MCF 10A (cell line): ENCODE results near the gene ANXA8. TPM values are rescaled to one million over a fixed set of nuclear protein-coding genes. Genes with fewer than 3 reads are reported as not detected.

Source experiments
- BruUV-seq: library from RNA; stranded (reverse); fragments of 400-500 nt; replicated peaks from 2 replicates; lab custom pipeline; 2021; lab: Mats Ljungman, UMichigan
- CTCF ChIA-PET: fragments of 300-600 bp; sonication (Branson Sonifier 250); formaldehyde crosslinking; extraction: SDS; loops from one replicate; lab custom pipeline; 2021; ENCODE audit warnings: antibody characterized with exemption, inconsistent platforms; lab: Yijun Ruan, JAX
- POLR2A ChIA-PET: fragments of 300-600, 350-650 bp; sonication (Branson Sonifier 250); formaldehyde crosslinking; extraction: SDS; loops from one replicate; lab custom pipeline; 2020; ENCODE audit warnings: antibody characterized with exemption, inconsistent platforms; lab: Yijun Ruan, JAX
- DNase-seq: peaks from one replicate; pipeline ENCODE4 v3.0.0-alpha.2; 2018; ENCODE audit not compliant: unreplicated experiment
- H3K27ac Mint-ChIP-seq: one replicate; pipeline ENCODE4 v1.8.0; 2022; ENCODE audit warnings: mild to moderate bottlenecking, low read depth, mixed read lengths; ENCODE audit not compliant: unreplicated experiment
- H3K27me3 Mint-ChIP-seq: one replicate; pipeline ENCODE4 v1.8.0; 2022; ENCODE audit warnings: mixed read lengths; ENCODE audit not compliant: insufficient read depth, unreplicated experiment
- H3K36me3 Mint-ChIP-seq: one replicate; pipeline ENCODE4 v1.8.0; 2022; ENCODE audit warnings: mild to moderate bottlenecking, moderate library complexity, mixed read lengths; ENCODE audit not compliant: insufficient read depth, unreplicated experiment
- H3K4me1 Mint-ChIP-seq: one replicate; pipeline ENCODE4 v1.8.0; 2022; ENCODE audit warnings: mixed read lengths; ENCODE audit not compliant: insufficient read depth, unreplicated experiment
- H3K4me3 Mint-ChIP-seq: one replicate; pipeline ENCODE4 v1.8.0; 2022; ENCODE audit warnings: mild to moderate bottlenecking, moderate library complexity, mixed read lengths; ENCODE audit not compliant: unreplicated experiment
- H3K9me3 Mint-ChIP-seq: one replicate; pipeline ENCODE4 v1.8.0; 2022; ENCODE audit warnings: mixed read lengths; ENCODE audit not compliant: unreplicated experiment
- intact Hi-C: fragments of 100-400 bp; cut with micrococcal nuclease; formaldehyde crosslinking; loops from 2 replicates; pipeline ENCODE4 v1.14.1; 2022
- total RNA-seq: library from RNA; stranded (reverse); gene quantifications from 2 replicates; pipeline ENCODE4 v1.2.3, GENCODE V29; 2022
- TF ChIP-seq, protein P1 (sequence below): fragments of 200-600 bp; IDR thresholded peaks from one replicate; pipeline ENCODE4 v1.8.0; 2022; ENCODE audit warnings: antibody characterized with exemption, mild to moderate bottlenecking; ENCODE audit not compliant: unreplicated experiment

Gene ANXA8
- total RNA-seq, 1 experiment from 2014 or later: 103 TPM

GRCh38 chr10:47451273-47451997 lies 32.5 kb downstream of the ANXA8 start:
- Mint-ChIP-seq H3K4me1 (peaks cover 5% of the 10 kb centered on the region), H3K9me3 (no peaks in the 10 kb centered on the region), H3K27me3 (peaks cover 17% of the 10 kb centered on the region), H3K4me3 (no peak overlapping the region), H3K36me3 (no peaks in the 10 kb centered on the region), H3K27ac (no peak overlapping the region)
- CTCF ChIA-PET: interaction anchor here (1.2 kb wide), 1 partner anchor 14 kb away, joined by 3 read pairs; no protein-coding TSS in a partner anchor
- intact Hi-C loops: no loop called here
- TF ChIP-seq, protein P1, sequence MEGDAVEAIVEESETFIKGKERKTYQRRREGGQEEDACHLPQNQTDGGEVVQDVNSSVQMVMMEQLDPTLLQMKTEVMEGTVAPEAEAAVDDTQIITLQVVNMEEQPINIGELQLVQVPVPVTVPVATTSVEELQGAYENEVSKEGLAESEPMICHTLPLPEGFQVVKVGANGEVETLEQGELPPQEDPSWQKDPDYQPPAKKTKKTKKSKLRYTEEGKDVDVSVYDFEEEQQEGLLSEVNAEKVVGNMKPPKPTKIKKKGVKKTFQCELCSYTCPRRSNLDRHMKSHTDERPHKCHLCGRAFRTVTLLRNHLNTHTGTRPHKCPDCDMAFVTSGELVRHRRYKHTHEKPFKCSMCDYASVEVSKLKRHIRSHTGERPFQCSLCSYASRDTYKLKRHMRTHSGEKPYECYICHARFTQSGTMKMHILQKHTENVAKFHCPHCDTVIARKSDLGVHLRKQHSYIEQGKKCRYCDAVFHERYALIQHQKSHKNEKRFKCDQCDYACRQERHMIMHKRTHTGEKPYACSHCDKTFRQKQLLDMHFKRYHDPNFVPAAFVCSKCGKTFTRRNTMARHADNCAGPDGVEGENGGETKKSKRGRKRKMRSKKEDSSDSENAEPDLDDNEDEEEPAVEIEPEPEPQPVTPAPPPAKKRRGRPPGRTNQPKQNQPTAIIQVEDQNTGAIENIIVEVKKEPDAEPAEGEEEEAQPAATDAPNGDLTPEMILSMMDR: no peak
- POLR2A ChIA-PET: interaction anchor here (0.7 kb wide), 1 partner anchor 53 kb away, joined by 3 read pairs; no protein-coding TSS in a partner anchor
- no TSS peak for BruUV-seq
- no peak for DNase-seq

- TF ChIP-seq, protein P1: no peak
- no TSS peak for BruUV-seq
- intact Hi-C loops: no loop called here
- Mint-ChIP-seq H3K27me3 (peaks cover 17% of the 10 kb centered on the region), H3K9me3 (peaks cover 4% of the 10 kb centered on the region), H3K4me3 (no peak overlapping the region), H3K36me3 (no peaks in the 10 kb centered on the region), H3K27ac (no peak overlapping the region), H3K4me1 (peaks cover 5% of the 10 kb centered on the region)
- POLR2A ChIA-PET: no interaction called here
- CTCF ChIA-PET: interaction anchor here (0.7 to 1.2 kb wide), 3 partner anchors 13 to 426 kb away, joined by 3 to 4 read pairs (median 3); no protein-coding TSS in a partner anchor
- no peak for DNase-seq
These were observed 33.5 kb downstream of the ANXA8 start for GRCh38 chr10:47450442-47450841.

- CTCF ChIA-PET: interaction anchor here (1.2 kb wide), 2 partner anchors 13 to 88 kb away, joined by 3 read pairs; no protein-coding TSS in a partner anchor
- intact Hi-C loops: no loop called here
- Mint-ChIP-seq H3K27me3 (peaks cover 17% of the 10 kb centered on the region), H3K27ac (no peak overlapping the region), H3K4me3 (no peak overlapping the region), H3K9me3 (peaks cover 8% of the 10 kb centered on the region), H3K36me3 (no peaks in the 10 kb centered on the region), H3K4me1 (peaks cover 5% of the 10 kb centered on the region)
- no TSS peak for BruUV-seq
- POLR2A ChIA-PET: no interaction called here
- TF ChIP-seq, protein P1: no peak
- no peak for DNase-seq
These were observed 33.9 kb downstream of the ANXA8 start for GRCh38 chr10:47449979-47450378.

DNA sequence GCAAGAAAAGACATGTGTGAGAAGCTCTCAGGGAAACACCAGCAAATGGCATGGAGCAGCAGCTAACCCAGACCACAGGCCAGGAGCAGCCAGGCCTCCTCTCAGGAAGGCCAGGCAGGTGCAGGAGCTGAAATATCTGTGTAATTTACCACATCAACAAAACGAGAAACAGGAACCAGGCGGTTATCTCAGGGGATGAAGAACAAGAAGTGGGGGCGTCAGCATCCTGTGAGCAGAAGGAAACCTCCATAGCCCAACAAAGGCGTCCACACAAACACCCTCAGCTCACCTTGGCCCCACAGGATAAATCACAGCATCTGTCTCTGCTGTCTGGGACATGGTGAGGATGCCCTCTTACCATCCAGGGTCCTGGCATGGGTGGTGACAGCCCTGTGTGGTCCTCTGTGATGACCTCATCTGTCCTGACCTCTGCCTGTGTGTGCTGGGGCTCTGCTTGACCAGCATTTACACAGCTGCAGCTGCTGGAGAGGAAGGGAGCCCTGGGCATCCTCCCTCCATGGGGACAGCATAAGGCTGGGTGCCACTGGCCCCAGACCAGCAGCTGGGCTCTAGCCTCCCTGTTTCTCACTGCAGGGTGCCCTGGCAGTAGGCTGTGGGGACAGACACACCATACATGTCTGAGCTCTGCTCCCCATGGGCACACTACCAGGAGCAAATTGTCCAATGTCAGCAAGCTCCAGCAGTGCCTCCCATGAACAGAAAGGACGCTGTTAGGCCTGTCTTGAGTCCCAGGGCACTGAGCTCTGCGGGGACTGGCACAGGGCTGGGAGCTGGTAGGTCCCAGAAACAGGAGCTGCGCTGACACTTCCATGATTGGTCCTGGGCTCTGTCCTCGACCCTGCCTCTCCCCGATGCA lies 34.6 kb downstream of the ANXA8 start:
- POLR2A ChIA-PET: no interaction called here
- peaks cover 13% of the 10 kb centered on the region for H3K27me3 Mint-ChIP-seq
- peaks cover 8% of the 10 kb centered on the region for H3K9me3 Mint-ChIP-seq
- no TSS peak for BruUV-seq
- intact Hi-C loops: no loop called here
- no peak overlapping the region for H3K27ac Mint-ChIP-seq
- H3K4me3 Mint-ChIP-seq: no peak overlapping the region
- TF ChIP-seq, protein P1: no peak
- CTCF ChIA-PET: interaction anchor here (1.0 to 1.2 kb wide), 2 partner anchors 9 to 88 kb away, joined by 3 to 4 read pairs; no protein-coding TSS in a partner anchor
- DNase-seq: no peak
- H3K4me1 Mint-ChIP-seq: peaks cover 5% of the 10 kb centered on the region
- no peaks in the 10 kb centered on the region for H3K36me3 Mint-ChIP-seq
